Measurements from ENCODE around the gene BHMT2. TPM values are rescaled to one million over a fixed set of nuclear protein-coding genes. Genes with fewer than 3 reads are reported as not detected.

Gene BHMT2
- total RNA-seq, 1 experiment from 2014 or later: not detected

GRCh38 chr5:79112703-79113058, 43.1 kb downstream of the BHMT2 start:
- no peak for DNase-seq (ENCODE audit: low read depth)

DNA sequence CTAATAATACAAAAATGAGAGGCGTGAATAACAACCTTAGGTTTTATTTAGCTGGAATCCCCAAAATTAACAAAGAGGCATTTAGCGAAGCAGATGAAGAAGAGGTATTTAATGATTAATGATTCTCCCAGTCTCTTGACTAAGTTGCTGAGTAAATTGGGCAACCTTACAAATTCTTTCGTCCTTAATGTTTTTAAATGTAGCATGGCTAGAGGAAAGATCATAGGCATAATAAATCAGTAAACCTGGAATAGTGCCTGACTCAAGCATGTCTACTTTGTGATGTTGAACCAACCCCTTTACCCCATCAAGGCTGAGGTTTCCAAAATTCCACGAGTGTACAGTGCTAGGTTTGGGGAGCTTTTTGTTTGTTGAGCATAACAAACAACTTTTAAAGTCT, 49.9 kb downstream of the BHMT2 start:
- DNase-seq (ENCODE audit: low read depth): no peak

- peak; percentile 17 for DNase-seq (ENCODE audit: low read depth)
Measured at GRCh38 chr5:79120221-79120620, 50.7 kb downstream of the BHMT2 start.

DNA sequence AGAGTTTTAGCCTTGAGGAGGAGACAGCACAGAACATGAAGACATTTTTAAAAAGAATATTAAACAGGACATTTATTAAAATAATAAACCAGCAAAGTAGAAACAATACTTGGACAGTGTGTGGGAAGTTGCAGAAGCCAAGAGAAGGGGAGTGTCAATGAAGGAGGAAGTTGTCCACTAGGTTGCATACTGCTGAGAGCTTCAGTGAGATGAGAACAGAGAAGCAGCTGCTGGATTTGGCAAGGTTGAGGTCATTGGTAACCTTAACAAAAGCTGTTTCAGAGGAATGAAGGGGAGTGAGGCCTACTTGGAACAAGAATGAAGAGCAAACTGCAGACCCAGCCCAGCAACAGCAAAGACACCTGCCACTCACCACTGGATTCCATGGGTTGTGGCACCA, 53.4 kb downstream of the BHMT2 start:
- no peak for DNase-seq (ENCODE audit: low read depth)

DNA sequence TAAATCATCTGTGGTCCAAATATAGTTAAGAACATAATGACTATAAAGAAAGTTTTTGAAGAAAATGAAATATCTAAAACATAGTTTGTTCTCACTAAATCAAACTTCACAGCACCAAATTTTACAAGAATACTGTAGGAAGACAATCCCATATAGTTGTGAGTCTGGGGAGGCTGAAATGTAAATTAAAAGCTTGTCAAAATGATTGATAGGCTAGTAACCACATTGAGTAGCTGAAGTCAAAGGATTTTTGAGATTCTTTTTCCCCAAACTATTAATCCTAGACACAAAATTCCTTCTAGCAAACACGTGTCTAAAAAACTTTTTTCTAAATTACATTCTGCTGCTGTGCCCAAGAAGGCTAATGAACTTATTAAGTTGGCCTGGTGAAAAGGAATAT, 55.0 kb downstream of the BHMT2 start:
- no peak for DNase-seq (ENCODE audit: low read depth)

DNA sequence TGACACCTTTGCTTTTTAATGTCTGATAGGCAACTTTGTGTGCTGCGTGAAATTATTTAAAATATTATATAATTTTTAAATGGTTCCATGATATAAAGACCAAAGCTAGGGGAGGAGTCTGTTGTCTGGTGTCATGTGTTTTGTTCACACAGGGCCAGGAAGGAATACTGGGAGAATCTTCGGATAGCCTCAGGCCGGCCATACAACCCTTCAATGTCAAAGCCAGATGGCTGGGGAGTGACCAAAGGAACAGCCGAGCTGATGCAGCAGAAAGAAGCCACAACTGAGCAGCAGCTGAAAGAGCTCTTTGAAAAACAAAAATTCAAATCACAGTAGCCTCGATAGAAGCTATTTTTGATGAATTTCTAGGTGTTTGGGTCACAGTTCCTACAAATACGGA, 61.2 kb downstream of the BHMT2 start:
- DNase-seq (ENCODE audit: low read depth): no peak

- peak; percentile 46 for DNase-seq (ENCODE audit: low read depth)
Measured at GRCh38 chr5:79133121-79133656, 63.6 kb downstream of the BHMT2 start.

- peak; percentile 79 for DNase-seq (ENCODE audit: low read depth)
Measured at GRCh38 chr5:79133657-79134451, 64.3 kb downstream of the BHMT2 start.

DNA sequence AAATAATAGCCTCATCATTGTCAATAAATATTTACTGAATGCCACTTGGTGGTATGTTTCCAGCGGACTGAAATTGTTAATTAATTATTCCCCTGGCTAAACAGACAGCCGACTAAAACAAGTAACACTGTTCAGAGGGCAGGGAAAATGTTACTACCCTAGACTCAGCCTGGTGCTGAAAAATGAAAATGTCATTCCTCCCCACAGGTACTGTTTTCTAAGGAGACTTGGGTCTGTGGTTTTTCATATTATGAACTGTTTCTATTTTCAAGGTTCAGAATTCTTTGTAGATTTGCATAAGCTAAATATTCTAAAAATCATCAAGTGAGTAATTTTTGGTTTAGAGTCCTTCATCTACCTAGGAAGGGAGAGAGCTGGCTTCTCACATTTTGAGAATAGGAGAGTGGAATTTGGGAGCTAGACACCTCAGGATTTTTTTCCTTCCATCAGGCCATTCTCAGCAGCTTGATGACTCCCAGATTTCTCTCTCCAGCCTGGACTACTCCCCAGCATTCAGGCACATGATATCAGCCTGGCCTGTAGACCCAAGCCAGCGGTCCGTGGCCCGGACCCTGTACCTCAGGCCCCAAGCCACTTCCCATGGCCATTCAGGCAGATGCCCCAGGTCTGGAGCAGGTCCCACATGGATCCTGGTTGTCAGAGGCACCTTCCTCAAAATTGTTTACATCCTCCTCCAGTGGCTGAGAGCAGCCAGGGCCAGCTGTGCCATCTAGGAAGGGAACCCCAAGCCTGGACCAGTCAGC, 66.4 kb downstream of the BHMT2 start:
- DNase-seq (ENCODE audit: low read depth): no peak

DNA sequence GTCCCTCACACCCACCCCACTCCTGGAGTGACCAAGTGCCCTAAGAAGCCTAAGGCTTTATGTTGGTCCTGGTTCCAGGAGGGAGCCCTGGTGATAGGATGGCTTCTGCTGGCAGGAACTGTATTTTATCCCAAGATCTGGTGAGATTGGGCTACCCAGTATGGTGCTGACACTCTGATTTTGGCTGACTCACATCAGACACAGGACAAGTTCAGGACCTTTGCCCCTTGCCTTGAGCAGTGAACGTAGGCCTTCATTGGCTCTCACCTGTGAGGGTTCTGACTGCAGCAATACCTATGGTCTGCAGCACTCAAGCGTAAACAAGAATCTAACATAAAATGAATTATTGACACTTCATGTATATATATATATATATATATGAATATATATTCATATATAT, 67.1 kb downstream of the BHMT2 start:
- no peak for DNase-seq (ENCODE audit: low read depth)

Other genes starting within 250 kb of the BHMT2 start
- gene ARSB, start 84.5 kb upstream of the BHMT2 start, total RNA-seq (2014; rRNA removed; shearing (Covaris generic)): 9.9 and 11.7 TPM in 2 replicates
- gene DMGDH, start 93 bp upstream of the BHMT2 start, total RNA-seq (2014; rRNA removed; shearing (Covaris generic)): 0.24 TPM in 1 of 2 replicates, not detected in the other
- gene BHMT, start 42.0 kb downstream of the BHMT2 start, total RNA-seq (2014; rRNA removed; shearing (Covaris generic)): not detected in 2 replicates
- 3.4 and 3.9 TPM in 2 replicates for gene JMY, start 166.4 kb downstream of the BHMT2 start, total RNA-seq (2014; rRNA removed; shearing (Covaris generic))